Measurements from ENCODE around the gene COL20A1. TPM values are rescaled to one million over a fixed set of nuclear protein-coding genes. Genes with fewer than 3 reads are reported as not detected.
"Not testable (repeated sequence)": the region's sequence is repeated elsewhere in the genome, so short reads cannot be mapped to it uniquely, and the experiment has no call there.

The COL20A1 gene
- total RNA-seq, 2 donors from 2014 or later, result not detected

DNA sequence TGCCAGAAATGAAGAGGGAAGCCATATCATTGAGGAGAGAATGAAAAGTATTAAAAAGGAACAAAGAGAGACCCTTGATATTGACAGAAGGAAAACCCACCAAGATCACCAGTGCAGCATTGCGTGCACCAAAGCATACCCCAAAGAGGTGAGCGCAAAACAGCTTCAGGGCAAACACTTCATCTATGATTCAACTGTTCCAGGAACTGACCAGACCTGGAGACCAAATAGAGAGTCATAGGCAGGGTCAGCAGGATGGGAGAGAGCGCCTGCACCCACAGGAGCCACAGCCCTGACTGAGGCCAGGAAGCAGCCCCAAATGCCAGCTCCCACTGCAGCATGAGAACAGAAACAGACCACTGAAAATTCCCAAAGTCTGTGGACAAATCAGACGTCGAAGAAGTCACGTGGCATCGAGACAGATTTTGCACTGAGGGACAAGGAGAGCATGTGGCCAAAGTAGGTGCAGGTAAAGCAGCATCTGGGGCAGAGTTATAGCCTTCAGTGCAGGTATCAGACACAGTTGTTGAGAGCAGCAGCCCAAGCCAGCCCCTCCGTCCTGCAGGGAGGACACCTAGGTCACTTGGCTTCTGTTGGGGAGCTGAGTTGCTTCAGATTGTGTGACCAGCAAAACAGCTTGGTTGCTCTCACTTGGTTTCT lies 38.9 kb downstream of the COL20A1 start:
- TF ChIP-seq POLR2A (IDR thresholded peaks at IDR 0.05), result no peak
- TF ChIP-seq, protein P1, sequence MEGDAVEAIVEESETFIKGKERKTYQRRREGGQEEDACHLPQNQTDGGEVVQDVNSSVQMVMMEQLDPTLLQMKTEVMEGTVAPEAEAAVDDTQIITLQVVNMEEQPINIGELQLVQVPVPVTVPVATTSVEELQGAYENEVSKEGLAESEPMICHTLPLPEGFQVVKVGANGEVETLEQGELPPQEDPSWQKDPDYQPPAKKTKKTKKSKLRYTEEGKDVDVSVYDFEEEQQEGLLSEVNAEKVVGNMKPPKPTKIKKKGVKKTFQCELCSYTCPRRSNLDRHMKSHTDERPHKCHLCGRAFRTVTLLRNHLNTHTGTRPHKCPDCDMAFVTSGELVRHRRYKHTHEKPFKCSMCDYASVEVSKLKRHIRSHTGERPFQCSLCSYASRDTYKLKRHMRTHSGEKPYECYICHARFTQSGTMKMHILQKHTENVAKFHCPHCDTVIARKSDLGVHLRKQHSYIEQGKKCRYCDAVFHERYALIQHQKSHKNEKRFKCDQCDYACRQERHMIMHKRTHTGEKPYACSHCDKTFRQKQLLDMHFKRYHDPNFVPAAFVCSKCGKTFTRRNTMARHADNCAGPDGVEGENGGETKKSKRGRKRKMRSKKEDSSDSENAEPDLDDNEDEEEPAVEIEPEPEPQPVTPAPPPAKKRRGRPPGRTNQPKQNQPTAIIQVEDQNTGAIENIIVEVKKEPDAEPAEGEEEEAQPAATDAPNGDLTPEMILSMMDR (IDR thresholded peaks at IDR 0.05), result no peak
- H3K27me3 ChIP-seq, result peaks cover 0 to 7% of the 10 kb centered on the region in 2 donors
- WGBS, 2 donors, result 85 to 87% methylated on average over 8 of the region's 8 CpGs
- H3K4me1 ChIP-seq, result no peaks in the 10 kb centered on the region
- DNase-seq (no peak), ATAC-seq (no peak)
- no peak overlapping the region for H3K27ac ChIP-seq
- no peaks in the 10 kb centered on the region for H3K9me3 ChIP-seq
- intact Hi-C loops (cut with DNase I), result no loop called here
- H3K4me3 ChIP-seq, result no peak overlapping the region
- no peaks in the 10 kb centered on the region for H3K36me3 ChIP-seq (replicated peaks in 1 of 2; ENCODE audit: insufficient read depth in 1 of 2, low read depth in 2 of 2)

DNA sequence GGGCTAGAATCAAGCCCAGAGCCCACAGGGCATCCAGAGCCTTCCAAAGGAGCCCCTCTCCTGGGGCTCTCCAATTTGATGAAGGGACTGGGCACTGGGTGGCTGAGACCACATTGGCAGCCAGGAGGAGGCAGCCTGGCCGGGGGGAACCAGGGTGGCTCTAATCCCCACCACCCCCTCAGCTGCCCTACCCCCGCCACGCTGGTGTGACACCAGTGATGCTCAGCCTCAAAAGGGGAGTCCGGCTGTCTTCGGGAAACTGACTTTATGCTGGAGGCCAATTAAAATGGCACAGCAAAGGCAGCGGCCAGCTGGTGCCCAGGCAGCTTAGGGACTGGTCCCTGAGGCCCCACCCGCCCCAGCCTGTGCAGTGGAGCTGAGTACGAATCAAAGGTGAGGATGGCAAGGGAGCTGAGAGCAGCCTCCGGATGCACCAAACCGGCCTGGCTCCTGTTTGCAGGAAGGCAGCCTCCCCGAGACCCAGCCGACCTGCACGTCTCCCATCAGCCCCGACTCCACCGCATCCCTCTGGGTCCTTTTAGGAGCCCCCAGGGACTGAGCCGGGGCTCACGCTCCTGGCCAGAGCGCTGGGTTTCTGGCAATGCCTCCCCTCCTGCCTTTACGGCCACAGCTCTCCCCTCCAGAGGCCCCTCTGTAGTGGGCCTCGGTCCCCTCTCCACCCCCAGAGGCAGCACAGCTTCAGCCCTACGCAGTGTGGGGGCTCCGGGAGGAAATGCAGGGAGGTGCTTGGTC lies 39.7 kb downstream of the COL20A1 start:
- H3K27ac ChIP-seq, result no peak overlapping the region
- H3K36me3 ChIP-seq (replicated peaks in 1 of 2; ENCODE audit: insufficient read depth in 1 of 2, low read depth in 2 of 2), result no peaks in the 10 kb centered on the region
- TF ChIP-seq, protein P1 (IDR thresholded peaks at IDR 0.05), result no peak
- TF ChIP-seq POLR2A (IDR thresholded peaks at IDR 0.05), result no peak
- 71% methylated on average over 17 to 22 of the region's 22 CpGs for WGBS, 2 donors
- no peak overlapping the region for H3K4me3 ChIP-seq
- no peaks in the 10 kb centered on the region for H3K4me1 ChIP-seq
- H3K9me3 ChIP-seq, result no peaks in the 10 kb centered on the region
- no peak for DNase-seq
- no peak for ATAC-seq
- intact Hi-C loops (cut with DNase I), result no loop called here
- peaks cover 0 to 7% of the 10 kb centered on the region in 2 donors for H3K27me3 ChIP-seq

DNA sequence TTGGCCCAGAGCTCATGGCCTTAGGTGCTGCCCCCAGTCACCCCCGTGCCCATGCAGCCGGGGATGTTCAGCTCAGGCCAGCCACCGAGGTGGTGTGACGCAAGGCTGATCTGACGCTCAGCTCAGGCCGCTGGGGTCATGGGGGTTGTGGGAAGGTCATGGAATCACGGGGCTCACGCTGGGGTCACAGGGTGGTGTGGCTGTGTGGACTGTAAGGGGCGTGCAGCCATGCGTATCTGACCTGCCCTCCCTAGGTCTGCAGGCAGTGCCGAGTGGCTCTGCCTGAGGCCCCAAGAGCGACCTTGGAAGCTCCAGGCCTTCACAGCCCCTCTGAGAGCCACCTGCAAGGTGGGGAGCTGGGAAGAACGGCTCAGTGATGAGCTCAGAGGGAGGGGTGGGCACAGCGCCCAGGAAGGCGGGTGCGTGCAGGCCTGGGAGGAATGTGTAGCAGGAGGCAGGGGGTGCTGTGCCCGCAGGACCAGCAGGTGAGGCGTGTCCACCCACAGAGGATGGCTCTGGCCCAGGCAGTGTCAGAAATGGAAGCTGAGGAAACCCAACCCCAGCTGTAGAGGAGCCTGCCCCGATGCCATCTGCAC lies 40.4 kb downstream of the COL20A1 start:
- WGBS, 2 donors, result 50 to 69% methylated on average over 8 to 19 of the region's 19 CpGs
- intact Hi-C loops (cut with DNase I), result no loop called here
- H3K9me3 ChIP-seq, result no peaks in the 10 kb centered on the region
- TF ChIP-seq, protein P1 (IDR thresholded peaks at IDR 0.05), result no peak
- no peak for TF ChIP-seq POLR2A (IDR thresholded peaks at IDR 0.05)
- no peaks in the 10 kb centered on the region for H3K4me1 ChIP-seq
- DNase-seq (no peak), ATAC-seq (no peak)
- no peak overlapping the region for H3K4me3 ChIP-seq
- no peaks in the 10 kb centered on the region for H3K36me3 ChIP-seq (replicated peaks in 1 of 2; ENCODE audit: insufficient read depth in 1 of 2, low read depth in 2 of 2)
- no peak overlapping the region for H3K27ac ChIP-seq
- peaks cover 0 to 7% of the 10 kb centered on the region in 2 donors for H3K27me3 ChIP-seq

DNA sequence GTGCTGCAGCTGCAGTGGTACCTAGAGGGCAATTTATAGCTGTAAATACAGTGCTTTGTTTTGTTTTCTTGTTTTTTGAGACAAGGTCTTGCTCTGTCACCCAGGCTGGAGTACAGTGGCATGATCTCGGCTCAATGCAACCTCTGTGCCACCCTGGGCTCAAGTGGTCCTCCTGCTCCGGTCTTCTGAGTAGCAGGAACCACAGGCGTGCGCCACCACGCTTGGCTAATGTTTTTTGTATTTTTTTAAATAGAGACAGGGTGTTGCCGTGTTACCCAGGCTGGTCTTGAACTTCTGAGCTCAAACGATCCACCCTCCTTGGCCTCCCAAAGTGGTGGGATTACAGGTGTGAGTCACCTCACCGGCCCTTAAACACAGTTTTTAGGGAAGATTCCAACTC lies 41.4 kb downstream of the COL20A1 start:
- H3K4me1 ChIP-seq, result no peaks in the 10 kb centered on the region
- H3K9me3 ChIP-seq, result no peaks in the 10 kb centered on the region
- no peak overlapping the region for H3K27ac ChIP-seq
- no peaks in the 10 kb centered on the region for H3K36me3 ChIP-seq (replicated peaks in 1 of 2; ENCODE audit: insufficient read depth in 1 of 2, low read depth in 2 of 2)
- DNase-seq (no peak), ATAC-seq (no peak)
- no peak for TF ChIP-seq POLR2A (IDR thresholded peaks at IDR 0.05)
- TF ChIP-seq, protein P1 (IDR thresholded peaks at IDR 0.05), result no peak
- H3K4me3 ChIP-seq, result no peak overlapping the region
- WGBS, 2 donors, result 65 to 68% methylated on average over 8 of the region's 8 CpGs
- intact Hi-C loops (cut with DNase I), result no loop called here
- H3K27me3 ChIP-seq, result peaks cover 0 to 7% of the 10 kb centered on the region in 2 donors

DNA sequence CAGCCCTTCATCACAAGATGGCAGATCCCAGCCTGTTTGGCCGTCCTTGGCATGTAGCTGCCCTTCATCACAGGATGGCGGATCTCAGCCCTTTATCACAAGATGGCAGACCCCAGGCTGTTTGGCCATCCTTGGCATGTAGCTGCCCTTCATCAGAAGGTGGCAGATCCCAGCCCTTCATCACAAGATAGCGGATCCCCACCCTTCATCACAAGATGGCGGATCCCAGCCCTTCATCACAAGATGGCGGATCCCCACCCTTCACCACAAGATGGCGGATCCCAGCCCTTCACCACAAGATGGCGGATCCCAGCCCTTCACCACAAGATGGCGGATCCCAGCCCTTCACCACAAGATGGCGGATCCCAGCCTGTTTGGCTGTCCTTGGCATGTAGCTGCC lies 42.1 kb downstream of the COL20A1 start:
- H3K4me1 ChIP-seq; H3K36me3 ChIP-seq (replicated peaks in 1 of 2; ENCODE audit: insufficient read depth in 1 of 2, low read depth in 2 of 2); ATAC-seq; H3K9me3 ChIP-seq; H3K27me3 ChIP-seq; H3K4me3 ChIP-seq; DNase-seq; H3K27ac ChIP-seq; intact Hi-C loops (cut with DNase I): not testable (repeated sequence)
- 70 to 73% methylated on average over 5 to 9 of the region's 9 CpGs for WGBS, 2 donors
